CD4-positive, alpha-beta T cell treated with Interleukin-1 beta for 1 hour (primary cell): ENCODE measurements around the gene GNS.
"Not testable (repeated sequence)": the region's sequence is repeated elsewhere in the genome, so short reads cannot be mapped to it uniquely, and the experiment has no call there.

ENCODE experiments used
- DNase-seq, 2 donors: peaks; one replicate each; pipeline ENCODE4 v3.0.0-alpha.2; 2020 to 2022

GNS gene

DNA sequence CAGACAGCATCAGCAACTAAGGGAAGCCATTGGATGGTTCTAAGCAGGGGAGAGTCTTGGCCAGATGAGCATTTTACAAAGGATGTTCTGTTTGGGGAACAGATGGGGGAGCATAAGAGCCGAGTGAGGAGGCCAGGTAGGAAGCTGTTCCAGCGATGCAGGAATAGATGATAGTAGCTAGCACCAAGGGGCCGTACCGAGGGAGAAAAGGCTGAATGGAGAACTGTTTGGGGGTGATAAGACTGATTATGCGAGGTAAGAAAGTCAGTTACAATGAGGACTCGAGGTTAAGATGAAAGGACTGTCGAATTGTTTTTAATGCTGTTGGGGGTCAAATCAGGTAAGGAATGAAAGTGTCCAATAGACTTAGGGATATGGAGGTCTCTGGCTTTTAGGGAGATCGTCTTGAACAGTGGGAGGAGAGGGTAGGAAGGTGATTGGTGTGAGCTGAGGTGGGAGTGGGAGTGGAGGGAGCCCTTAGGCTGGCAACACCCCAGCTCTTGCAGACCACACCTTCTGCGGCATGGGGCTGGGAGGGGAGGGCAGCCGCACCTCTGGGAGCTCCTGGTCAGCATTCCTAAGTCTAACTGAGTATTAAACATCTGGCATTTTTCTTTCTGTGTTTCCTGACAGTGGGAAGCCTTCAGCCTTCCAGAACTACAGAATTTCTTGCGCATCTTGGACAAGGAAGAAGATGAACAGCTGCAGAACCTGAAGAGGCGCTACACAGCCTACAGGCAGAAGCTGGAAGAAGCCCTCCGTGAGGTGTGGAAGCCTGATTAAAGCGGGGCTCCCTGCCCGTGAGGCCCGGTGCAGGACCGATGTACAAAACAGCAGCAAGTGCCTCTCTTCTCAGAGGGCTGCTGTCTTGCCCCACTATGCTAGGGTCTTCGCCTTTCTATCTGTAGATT is 64.8 kb downstream of the GNS start:
- DNase-seq: no peak

DNA sequence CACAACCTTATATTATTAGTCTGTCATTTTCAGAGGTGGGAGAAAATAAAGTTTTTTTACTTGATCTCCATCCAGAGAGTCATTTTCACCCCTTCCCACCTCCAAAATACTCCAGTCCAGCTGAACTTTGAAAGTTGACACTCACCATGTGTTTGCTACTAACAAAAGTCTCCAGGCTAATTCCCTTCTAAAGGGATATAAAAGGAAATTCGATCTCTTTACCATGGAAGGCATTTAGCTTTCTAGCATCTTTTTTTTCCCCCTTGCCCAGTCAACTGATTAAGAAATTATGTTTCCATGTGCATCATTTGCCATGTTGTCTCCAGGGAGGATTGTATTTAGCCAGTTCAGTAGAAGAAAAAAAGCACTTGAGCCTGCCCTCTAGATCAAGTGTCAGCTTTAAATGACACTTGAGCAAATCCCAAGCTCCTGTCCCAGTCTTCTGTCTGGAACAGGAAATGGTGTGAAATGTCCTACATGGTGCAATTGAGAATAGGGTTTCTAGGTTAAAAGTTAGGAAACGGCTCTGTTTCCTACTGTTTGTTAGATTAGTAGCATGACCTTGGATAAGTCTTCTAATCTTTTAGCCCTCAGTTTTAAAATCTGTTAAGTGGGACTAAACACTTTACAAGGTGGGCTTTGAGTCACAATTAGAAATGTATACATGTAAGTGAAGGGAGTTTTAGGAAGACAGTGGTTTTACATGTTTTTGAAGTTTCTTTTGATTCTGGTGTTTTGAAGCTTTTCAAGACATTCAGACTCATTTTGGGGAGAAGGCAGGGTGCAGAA is 67.2 kb downstream of the GNS start:
- DNase-seq: no peak

DNA sequence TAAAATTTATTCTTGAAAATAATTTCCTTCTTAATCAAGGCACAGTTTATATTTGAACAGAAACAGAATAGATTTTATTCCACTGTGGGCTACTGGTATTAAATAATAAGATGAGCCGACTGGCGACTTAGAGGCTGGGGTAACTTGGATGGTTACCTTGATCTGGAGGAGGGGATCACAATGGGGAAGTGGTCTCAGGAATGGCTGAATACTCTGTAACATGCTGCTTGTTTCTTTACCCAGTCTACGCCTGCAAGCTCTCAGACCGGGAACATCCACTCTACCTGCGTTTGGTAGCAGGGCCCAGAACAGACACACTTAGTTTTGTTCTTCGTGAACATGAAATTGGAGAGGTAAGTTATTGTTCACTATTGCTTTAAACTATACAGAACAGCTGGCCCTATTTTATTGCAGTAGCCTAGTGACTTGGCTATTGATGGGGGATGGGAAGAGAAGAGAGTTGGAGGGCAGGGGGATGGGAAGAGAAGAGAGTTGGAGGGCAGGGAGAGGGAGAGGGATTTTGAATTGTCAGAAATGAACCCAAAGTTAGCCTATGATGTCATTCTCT is 67.9 kb downstream of the GNS start:
- DNase-seq: no peak

- not testable (repeated sequence) for DNase-seq
These were observed 69.0 kb downstream of the GNS start for GRCh38 chr12:64690236-64690635.

- no peak for DNase-seq
These were observed 70.5 kb downstream of the GNS start for GRCh38 chr12:64688715-64689114.

DNA sequence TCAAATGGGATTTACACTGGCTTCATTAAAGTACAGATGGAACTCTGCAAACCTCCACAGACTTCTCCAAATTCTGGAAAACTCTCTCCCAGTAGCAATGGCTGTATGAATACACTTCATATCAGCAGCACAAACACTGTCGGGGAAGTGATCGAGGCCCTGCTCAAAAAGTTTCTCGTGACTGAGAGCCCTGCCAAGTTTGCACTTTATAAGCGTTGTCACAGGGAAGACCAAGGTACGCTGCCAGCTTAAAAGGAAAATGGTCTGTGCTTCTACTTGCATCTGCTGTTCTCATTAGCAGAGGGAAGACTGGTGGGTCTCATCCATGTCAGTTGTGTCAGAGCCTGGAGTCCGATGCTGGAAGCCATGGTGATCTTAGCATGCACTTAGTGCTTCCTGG is 71.0 kb downstream of the GNS start:
- DNase-seq: no peak

DNA sequence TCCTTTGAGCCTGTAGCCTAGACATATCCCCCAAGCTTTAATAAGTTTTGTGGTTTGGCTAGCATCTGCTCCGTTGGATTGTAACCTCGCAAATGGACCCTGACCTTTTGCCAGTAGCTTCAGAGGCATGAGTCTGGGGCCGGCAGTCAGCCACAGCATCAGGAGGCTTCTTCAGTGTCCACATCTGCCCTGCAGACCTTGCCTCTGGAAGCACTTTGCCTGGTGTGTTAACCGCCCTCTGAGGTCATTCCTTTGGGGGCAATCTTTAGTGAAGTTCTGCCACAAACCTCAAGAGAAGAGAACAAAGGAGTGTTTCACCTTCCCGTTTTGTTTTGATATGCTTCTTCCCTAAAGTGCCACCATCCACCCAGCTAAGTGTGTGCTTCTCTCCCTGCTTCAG is 71.4 kb downstream of the GNS start:
- DNase-seq: no peak

- no peak for DNase-seq
These were observed 73.6 kb downstream of the GNS start for GRCh38 chr12:64685605-64686004.

GRCh38 chr12:64685050-64685449 is 74.2 kb downstream of the GNS start:
- DNase-seq: no peak

DNA sequence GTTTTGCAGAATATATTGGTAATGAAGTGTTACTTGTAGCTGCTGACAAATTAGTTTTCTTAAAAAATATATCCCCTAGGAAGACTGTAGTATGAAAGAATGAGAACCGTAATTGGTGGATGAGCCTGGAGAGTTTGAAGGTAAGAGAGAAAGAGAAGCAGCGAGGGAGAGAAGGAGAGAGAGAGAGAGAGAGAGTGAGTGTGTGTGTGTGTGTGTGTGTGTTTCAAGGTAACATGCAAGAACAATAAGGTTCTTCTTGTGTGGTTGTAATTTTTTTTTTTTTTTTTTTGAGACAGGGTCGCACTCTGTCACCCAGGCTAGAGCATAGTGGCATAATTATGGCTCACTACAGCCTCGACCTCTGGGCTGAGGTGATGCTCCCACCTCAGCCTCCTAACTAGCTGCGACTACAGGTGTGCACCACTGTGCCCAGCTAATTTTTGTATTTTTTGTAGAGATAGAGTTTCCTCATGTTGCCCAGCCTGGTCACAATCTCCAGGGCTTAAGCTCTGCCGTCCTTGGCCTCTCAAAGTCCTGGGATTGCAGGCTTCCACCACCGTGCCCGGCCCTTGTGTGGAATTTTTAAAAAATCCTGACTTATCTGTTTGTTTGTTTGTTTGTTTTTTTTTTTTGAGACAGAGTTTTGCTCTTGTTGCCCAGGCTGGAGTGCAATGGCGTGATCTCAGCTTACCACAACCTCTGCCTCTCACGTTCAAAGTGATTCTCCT is 75.2 kb downstream of the GNS start:
- no peak for DNase-seq

- DNase-seq: no peak
These were observed 76.5 kb downstream of the GNS start for GRCh38 chr12:64682572-64683277.

- peak in 1 of 2 donors; percentile 57 for DNase-seq
These were observed 77.8 kb downstream of the GNS start for GRCh38 chr12:64681200-64682052.

- DNase-seq: peak in 1 of 2 donors; percentile 30
These were observed 79.0 kb downstream of the GNS start for GRCh38 chr12:64680235-64680634.

DNA sequence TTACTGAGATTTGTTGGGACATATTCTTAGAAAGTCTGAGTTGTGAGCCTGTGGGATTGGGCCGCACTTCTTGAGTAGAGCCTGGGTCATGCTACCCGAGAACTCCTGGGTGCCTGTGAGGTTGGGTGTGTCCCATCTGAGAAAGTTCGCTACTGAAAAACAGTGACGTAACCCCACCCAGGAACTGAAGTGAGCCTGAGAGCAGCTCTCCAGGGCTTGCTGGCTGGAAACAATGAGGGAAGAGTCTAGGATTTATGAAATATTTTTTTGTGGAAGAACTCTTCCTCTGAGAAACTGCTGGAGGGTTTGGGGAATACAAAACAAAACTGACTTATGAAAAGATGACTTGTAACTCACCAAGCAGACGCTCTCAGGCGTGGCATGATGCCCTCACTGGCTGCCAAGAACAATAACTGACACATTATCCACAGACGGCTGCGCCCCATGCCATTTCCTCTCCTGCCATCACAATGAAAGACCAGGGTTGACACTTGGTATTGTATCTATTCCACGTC is 79.7 kb downstream of the GNS start:
- DNase-seq: peak; percentile 76 to 78

DNA sequence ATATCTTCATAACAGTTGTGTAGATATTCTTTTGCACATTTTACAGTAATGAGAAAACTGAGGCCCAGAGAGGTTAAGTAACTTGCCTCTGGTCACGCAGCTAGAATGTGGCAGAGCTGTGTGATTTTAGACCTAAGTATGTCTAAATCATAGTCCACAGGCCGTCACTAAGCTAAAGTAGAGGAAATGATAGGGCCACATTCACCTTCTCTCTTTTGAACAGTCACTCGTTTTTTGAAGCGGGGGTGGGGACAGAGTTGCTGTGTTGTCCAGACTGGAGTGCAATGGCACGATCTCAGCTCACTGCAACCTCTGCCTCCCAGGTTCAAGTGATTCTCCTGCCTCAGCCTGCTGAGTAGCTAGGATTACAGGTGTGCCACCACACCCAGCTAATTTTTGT is 80.4 kb downstream of the GNS start:
- no peak for DNase-seq

DNA sequence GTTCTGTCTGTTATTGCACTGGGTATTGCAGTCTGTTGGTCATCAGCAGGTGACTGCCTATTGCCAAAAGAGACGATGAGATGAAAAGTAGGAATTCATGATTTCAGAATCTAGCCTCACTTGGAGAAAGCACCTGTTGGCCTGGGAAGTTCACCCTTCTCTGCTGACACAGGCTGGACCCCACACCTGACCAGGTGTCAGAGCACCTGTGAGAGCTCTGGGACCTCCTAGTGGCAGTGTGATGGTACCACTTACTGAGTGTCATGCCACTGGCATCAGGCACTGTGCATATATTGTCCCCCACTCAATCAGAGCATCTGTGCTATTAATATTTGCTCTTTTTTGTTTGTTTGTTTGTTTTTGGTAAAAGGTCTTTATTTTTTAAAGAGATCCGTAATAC is 81.0 kb downstream of the GNS start:
- peak in 1 of 2 donors; percentile 27 for DNase-seq

DNA sequence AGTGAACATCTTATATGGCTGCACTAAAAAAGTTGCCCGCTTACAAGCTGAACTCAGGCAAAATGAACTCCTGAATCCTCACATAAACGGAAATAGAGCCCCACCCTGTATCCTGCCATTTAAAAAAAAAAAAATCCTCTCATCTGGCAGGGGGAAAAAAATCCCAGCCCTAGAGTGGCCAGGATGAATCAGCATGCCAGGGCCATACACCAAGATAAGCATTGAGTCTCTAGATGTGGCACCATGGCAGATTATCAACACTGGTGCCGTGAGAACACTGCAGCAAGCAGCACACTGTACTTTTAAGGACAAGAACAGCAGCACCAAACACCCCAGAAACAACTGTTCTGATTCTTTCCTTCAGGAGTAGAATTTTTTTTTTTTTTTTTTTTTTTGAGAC is 83.4 kb downstream of the GNS start:
- peak in 1 of 2 donors; percentile 14 for DNase-seq

- DNase-seq: peak; percentile 74 to 80
These were observed 84.8 kb downstream of the GNS start for GRCh38 chr12:64674367-64674922.

DNA sequence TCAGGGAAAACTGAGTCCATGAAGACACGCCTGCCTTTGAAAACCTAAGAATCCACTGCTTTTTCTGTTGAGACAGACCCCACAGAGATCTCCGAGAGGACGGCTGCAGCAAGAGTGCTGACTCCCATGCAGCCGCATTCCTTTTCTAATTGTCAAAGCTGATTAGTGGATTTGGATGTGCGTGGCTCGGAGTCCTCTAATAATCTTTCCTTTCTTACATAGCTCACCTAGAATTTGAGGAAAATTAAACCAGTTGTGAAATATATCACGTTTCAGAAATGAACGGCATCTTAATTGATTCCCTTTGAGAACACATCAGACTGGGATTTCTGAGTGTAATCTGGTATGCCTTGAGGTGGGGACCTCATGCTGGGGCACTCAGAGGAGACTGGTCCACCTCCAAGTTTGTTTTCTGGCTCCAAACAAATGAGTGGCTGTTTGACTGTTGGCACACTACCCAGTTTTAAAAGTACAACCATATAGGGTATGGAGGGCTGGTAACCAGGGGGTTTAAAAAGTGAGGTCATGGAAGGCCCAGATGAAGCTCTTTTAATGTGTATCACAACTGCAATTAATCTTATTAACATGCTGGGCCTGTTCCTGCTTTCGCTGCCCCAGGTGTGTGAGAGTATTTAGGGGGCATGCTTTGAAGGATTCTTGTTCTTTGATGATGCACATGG is 85.6 kb downstream of the GNS start:
- DNase-seq: no peak

- peak; percentile 24 to 42 for DNase-seq
These were observed 86.2 kb downstream of the GNS start for GRCh38 chr12:64672925-64673409.
